Body of pancreas (tissue), 4 donors: ENCODE data around the gene RHBDF2. TPM values are rescaled to one million over a fixed set of nuclear protein-coding genes. Genes with fewer than 3 reads are reported as not detected.
A peak's percentile ranks its signal among the peaks of the same experiment; 100 is the strongest.

ENCODE experiments used
- ATAC-seq: fragments of 150-250 bp; one replicate; pipeline ENCODE4 v1.9.1; 2016
- DNase-seq, 4 donors: peaks; one replicate each; pipeline ENCODE4 v3.0.0-alpha.2; 2019
- H3K27ac ChIP-seq, 4 donors: fragments of 200-600 bp; sonication (generic); 1 replicate in 3 of 4; 2 replicates in 1 of 4; pipeline versions ENCODE4 v1.5.1 to v1.6.1; 2016 to 2019; ENCODE audit warnings: mild to moderate bottlenecking in 1 of 4, mixed read lengths in 1 of 4, moderate library complexity in 1 of 4
- H3K27me3 ChIP-seq, 2 donors: fragments of 200-600 bp; sonication (generic); one replicate each; pipeline ENCODE4 v1.6.0; 2016; ENCODE audit warnings: mild to moderate bottlenecking in 1 of 2
- H3K36me3 ChIP-seq, 2 donors: fragments of 200-600 bp; sonication (generic); replicated peaks in 1 of 2; 2 replicates each; pipeline ENCODE4 v1.5.1; 2016; ENCODE audit warnings: low read depth in 2 of 2; ENCODE audit not compliant: insufficient read depth in 1 of 2
- H3K4me1 ChIP-seq: fragments of 200-600 bp; sonication (generic); one replicate; pipeline ENCODE4 v1.6.0; 2016
- H3K4me3 ChIP-seq, 2 donors: fragments of 200-600 bp; sonication (generic); 1 replicate in 1 of 2; 2 replicates in 1 of 2; pipeline ENCODE4 v1.5.1; 2016 to 2019
- H3K9me3 ChIP-seq, 3 donors: fragments of 200-600 bp; sonication (generic); 1 replicate in 2 of 3; 2 replicates in 1 of 3; pipeline ENCODE4 v1.5.1; 2016
- CTCF ChIP-seq, 7 experiments: fragments of 450-650 bp in 4 of 7; fragments of 200-600 bp in 3 of 7; sonication (generic) in 3 of 7; IDR thresholded peaks; one replicate each; pipeline ENCODE4 v1.5.1; 2016 to 2019; ENCODE audit warnings: antibody characterized with exemption in 7 of 7
- POLR2A ChIP-seq, 3 donors: fragments of 450-650 bp; IDR thresholded peaks; one replicate each; pipeline ENCODE4 v1.6.1; 2016; ENCODE audit warnings: antibody characterized with exemption in 3 of 3, mild to moderate bottlenecking in 2 of 3
- WGBS, 2 donors: methylation state at CpG; one replicate each; pipeline ENCODE4 v1.1.5; 2017; 5-methylcytosine and 5-hydroxymethylcytosine counted together
- intact Hi-C: fragments of 100-400 bp; cut with DNase I; formaldehyde crosslinking; loops from one replicate; pipeline ENCODE4 v1.15.1; 2023
- total RNA-seq, 2 donors: library from RNA; depleted of rRNA; stranded (reverse); fragments of >200 nt; gene quantifications; one replicate each; pipeline ENCODE4 v1.1.0, GENCODE V29; 2016

The RHBDF2 gene
- total RNA-seq, 2 donors from 2014 or later, result 23.1 to 48.1 TPM

- no peaks in the 10 kb centered on the region for H3K27me3 ChIP-seq
- H3K4me1 ChIP-seq, result peaks cover 14% of the 10 kb centered on the region
- no peak overlapping the region for H3K4me3 ChIP-seq
- ATAC-seq (no peak), DNase-seq (no peak)
- H3K27ac ChIP-seq, result no peak overlapping the region
- H3K36me3 ChIP-seq, result no peaks in the 10 kb centered on the region
- 79 to 80% methylated on average over 4 of the region's 4 CpGs for WGBS, 2 donors
- no peaks in the 10 kb centered on the region for H3K9me3 ChIP-seq
- TF ChIP-seq CTCF (IDR thresholded peaks at IDR 0.05) (no peak), POLR2A (IDR thresholded peaks at IDR 0.05) (no peak)
- intact Hi-C loops, result no loop called here
Measured at GRCh38 chr17:76459674-76460073, 41.5 kb downstream of the RHBDF2 start.

GRCh38 chr17:76458580-76459490 lies 42.4 kb downstream of the RHBDF2 start:
- no peak overlapping the region for H3K4me3 ChIP-seq
- peaks cover 14% of the 10 kb centered on the region for H3K4me1 ChIP-seq
- DNase-seq (peak; percentile 63 to 80 (median 72)), ATAC-seq (peak; percentile 80)
- H3K27ac ChIP-seq, result peak overlapping the region in 1 of 4 donors; percentile 3
- TF ChIP-seq POLR2A (IDR thresholded peaks at IDR 0.05) (no peak), CTCF (IDR thresholded peaks at IDR 0.05) (peak in 6 of 7 experiments; percentile 28 to 62 (median 48))
- WGBS, 2 donors, result 25 to 29% methylated on average over 6 to 9 of the region's 9 CpGs
- H3K27me3 ChIP-seq, result no peaks in the 10 kb centered on the region
- no peaks in the 10 kb centered on the region for H3K36me3 ChIP-seq
- intact Hi-C loops, result no loop called here
- no peaks in the 10 kb centered on the region for H3K9me3 ChIP-seq

- DNase-seq (no peak), ATAC-seq (no peak)
- intact Hi-C loops, result no loop called here
- no peaks in the 10 kb centered on the region for H3K9me3 ChIP-seq
- no peak overlapping the region for H3K27ac ChIP-seq
- no peak for TF ChIP-seq CTCF (IDR thresholded peaks at IDR 0.05)
- TF ChIP-seq POLR2A (IDR thresholded peaks at IDR 0.05), result no peak
- H3K4me3 ChIP-seq, result no peak overlapping the region
- no peaks in the 10 kb centered on the region for H3K27me3 ChIP-seq
- H3K36me3 ChIP-seq, result no peaks in the 10 kb centered on the region
- WGBS, 2 donors, result 16 to 20% methylated on average over 6 of the region's 6 CpGs
- H3K4me1 ChIP-seq, result peaks cover 20% of the 10 kb centered on the region
Measured at GRCh38 chr17:76453431-76453743, 47.8 kb downstream of the RHBDF2 start.

- peak; percentile 86 to 89 (median 88) for DNase-seq
- intact Hi-C loops, result no loop called here
- Histone ChIP-seq H3K27me3 (no peaks in the 10 kb centered on the region), H3K4me1 (peaks cover 17% of the 10 kb centered on the region), H3K9me3 (no peaks in the 10 kb centered on the region), H3K36me3 (no peaks in the 10 kb centered on the region), H3K4me3 (peak within 1 kb of the TSS; percentile 63 to 69), H3K27ac (peak within 1 kb of the TSS; percentile 33 to 77 (median 59))
- ATAC-seq, result peak; percentile 94
- 0% methylated on average over 2 to 89 of the region's 101 CpGs for WGBS, 2 donors
- TF ChIP-seq POLR2A (IDR thresholded peaks at IDR 0.05) (peak in 1 of 3 donors; percentile 44), CTCF (IDR thresholded peaks at IDR 0.05) (peak in 5 of 7 experiments; percentile 14 to 27 (median 23))
Measured at GRCh38 chr17:76452660-76453430, 48.4 kb downstream of the RHBDF2 start, which contains the start of gene UBE2O. Gene UBE2O (minus strand): TSS chr17:76453152. CDS start chr17:76453141, 11 bp downstream.
